ENCODE results near the gene NRG3. TPM values are rescaled to one million over a fixed set of nuclear protein-coding genes. Genes with fewer than 3 reads are reported as not detected.

Gene NRG3
- total and polyA plus RNA-seq, 3 experiments from 2014 or later = not detected

DNA sequence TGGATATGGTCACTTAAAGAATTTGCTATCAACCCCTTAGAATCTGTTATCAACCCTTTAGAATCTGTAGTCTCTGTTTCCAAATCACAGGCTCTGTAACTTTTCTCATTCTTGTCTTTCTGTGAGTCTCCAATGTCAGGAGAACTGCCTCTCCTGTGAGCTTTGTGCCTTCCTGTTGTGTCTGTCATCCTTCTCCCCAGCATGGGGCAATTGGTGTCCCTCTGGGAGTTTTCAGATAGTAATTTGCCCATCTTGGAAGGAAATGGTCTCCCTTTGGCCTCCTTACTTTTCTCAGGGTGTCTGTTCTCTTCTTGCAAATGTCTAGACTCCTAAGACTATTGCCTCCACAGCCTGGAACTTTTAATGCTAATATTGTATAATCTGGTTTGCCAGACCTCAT lies 521.9 kb downstream of the NRG3 start:
- Mint-ChIP-seq H3K4me3 (no peak overlapping the region), H3K27ac (no peak overlapping the region), H3K36me3 (no peaks in the 10 kb centered on the region), H3K4me1 (no peaks in the 10 kb centered on the region), H3K9me3 (peaks cover 0 to 14% (median 6%) of the 10 kb centered on the region in 5 donors), H3K27me3 (no peaks in the 10 kb centered on the region)
- Histone ChIP-seq H3K36me3 (ENCODE audit: insufficient read depth, low read length) (no peaks in the 10 kb centered on the region), H3K27me3 (ENCODE audit: insufficient read depth, low read length, poor library complexity, severe bottlenecking) (no peaks in the 10 kb centered on the region), H3K9me3 (ENCODE audit: low read length) (no peaks in the 10 kb centered on the region), H3K4me3 (ENCODE audit: low read length) (no peak overlapping the region), H3K4me1 (ENCODE audit: insufficient read depth, low read length) (no peaks in the 10 kb centered on the region), H3K27ac (ENCODE audit: low read depth, low read length) (no peak overlapping the region)
- CTCF ChIA-PET = no interaction called here
- no peak for DNase-seq
- POLR2A ChIA-PET = no interaction called here

DNA sequence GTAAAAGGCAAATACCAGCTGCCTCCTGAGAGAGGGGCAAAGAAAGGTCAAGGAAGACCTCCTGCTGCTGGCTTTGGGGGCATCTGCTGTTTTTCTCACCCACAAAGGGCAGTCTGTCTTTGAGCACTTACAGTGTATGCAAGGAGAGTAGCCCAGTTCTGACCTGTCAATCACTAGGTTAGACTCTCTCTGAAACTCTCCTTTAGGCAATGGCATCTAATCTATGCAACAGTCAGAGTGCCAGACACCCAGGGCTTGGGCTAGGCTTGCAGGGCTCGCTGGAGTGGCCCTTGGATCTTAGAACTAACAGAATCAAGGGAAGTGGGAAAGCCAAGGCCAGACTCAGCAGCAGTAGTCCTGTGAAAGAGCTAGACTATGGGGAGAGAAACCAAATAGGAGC lies 522.9 kb downstream of the NRG3 start:
- H3K4me3 Mint-ChIP-seq = no peak overlapping the region
- no peaks in the 10 kb centered on the region for H3K36me3 ChIP-seq (ENCODE audit: insufficient read depth, low read length)
- CTCF ChIA-PET = no interaction called here

DNA sequence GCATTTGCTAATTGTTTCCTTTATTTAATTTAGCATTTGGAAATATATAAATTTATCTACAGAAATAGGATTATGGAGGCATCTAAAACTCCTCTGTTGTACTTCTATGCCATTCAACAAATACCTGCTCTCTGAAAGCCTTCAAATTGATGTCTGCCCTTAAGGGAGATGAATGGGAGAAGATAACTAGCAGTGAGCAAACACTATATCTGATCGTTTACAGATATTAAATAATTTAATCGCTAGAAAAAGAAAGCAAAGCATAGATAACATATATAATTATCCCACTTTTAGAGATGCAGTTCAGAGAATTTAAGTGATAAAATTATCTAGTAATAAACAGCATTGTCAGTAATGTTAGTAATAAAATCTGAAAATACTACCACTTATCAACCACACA lies 524.9 kb downstream of the NRG3 start:
- Histone ChIP-seq H3K4me1 (ENCODE audit: insufficient read depth, low read length) (no peaks in the 10 kb centered on the region), H3K4me3 (ENCODE audit: low read length) (no peak overlapping the region), H3K36me3 (ENCODE audit: insufficient read depth, low read length) (no peaks in the 10 kb centered on the region), H3K27ac (ENCODE audit: low read depth, low read length) (no peak overlapping the region), H3K9me3 (ENCODE audit: low read length) (no peaks in the 10 kb centered on the region), H3K27me3 (ENCODE audit: insufficient read depth, low read length, poor library complexity, severe bottlenecking) (no peaks in the 10 kb centered on the region)
- no peaks in the 10 kb centered on the region for H3K4me1 Mint-ChIP-seq
- no peak overlapping the region for H3K4me3 Mint-ChIP-seq
- POLR2A ChIA-PET = no interaction called here
- no peak overlapping the region for H3K27ac Mint-ChIP-seq
- CTCF ChIA-PET = no interaction called here
- no peaks in the 10 kb centered on the region for H3K36me3 Mint-ChIP-seq
- no peaks in the 10 kb centered on the region for H3K27me3 Mint-ChIP-seq
- DNase-seq = no peak
- peaks cover 0 to 17% (median 7%) of the 10 kb centered on the region in 5 donors for H3K9me3 Mint-ChIP-seq

More for the DNA sequence above, 522.9 kb downstream of the NRG3 start:
- POLR2A ChIA-PET = no interaction called here
- no peak for DNase-seq
- Histone ChIP-seq H3K27me3 (ENCODE audit: insufficient read depth, low read length, poor library complexity, severe bottlenecking) (no peaks in the 10 kb centered on the region), H3K4me3 (ENCODE audit: low read length) (no peak overlapping the region), H3K4me1 (ENCODE audit: insufficient read depth, low read length) (no peaks in the 10 kb centered on the region), H3K9me3 (ENCODE audit: low read length) (no peaks in the 10 kb centered on the region), H3K27ac (ENCODE audit: low read depth, low read length) (no peak overlapping the region)
- Mint-ChIP-seq H3K4me1 (no peaks in the 10 kb centered on the region), H3K27me3 (no peaks in the 10 kb centered on the region), H3K27ac (no peak overlapping the region), H3K36me3 (no peaks in the 10 kb centered on the region), H3K9me3 (peaks cover 0 to 14% (median 6%) of the 10 kb centered on the region in 5 donors)

DNA sequence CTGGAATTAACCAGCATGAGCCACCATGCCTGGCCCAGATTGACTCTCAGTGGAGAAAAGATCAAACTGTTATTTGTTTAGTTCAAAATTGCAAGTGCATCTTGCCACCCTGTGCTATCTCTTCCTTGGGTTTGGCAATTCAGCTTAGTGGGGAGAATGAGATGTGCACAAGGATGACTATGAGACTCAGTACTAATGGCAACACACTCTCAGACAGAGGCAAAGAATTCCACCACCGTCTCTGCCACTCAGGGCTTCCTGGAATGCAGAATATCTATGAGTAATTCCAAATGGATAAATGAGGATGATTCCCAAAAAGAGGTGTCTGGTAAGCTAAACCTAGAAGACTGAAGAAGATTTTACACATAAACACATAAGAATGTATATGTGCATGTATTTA lies 525.8 kb downstream of the NRG3 start:
- CTCF ChIA-PET = no interaction called here
- H3K4me3 ChIP-seq (ENCODE audit: low read length) = no peak overlapping the region
- H3K27me3 ChIP-seq (ENCODE audit: insufficient read depth, low read length, poor library complexity, severe bottlenecking) = no peaks in the 10 kb centered on the region
- no peak overlapping the region for H3K27ac ChIP-seq (ENCODE audit: low read depth, low read length)
- Mint-ChIP-seq H3K4me3 (no peak overlapping the region), H3K27me3 (no peaks in the 10 kb centered on the region), H3K27ac (no peak overlapping the region), H3K4me1 (no peaks in the 10 kb centered on the region), H3K36me3 (no peaks in the 10 kb centered on the region), H3K9me3 (peaks cover 3 to 21% (median 13%) of the 10 kb centered on the region in 5 donors)
- no peaks in the 10 kb centered on the region for H3K9me3 ChIP-seq (ENCODE audit: low read length)
- H3K36me3 ChIP-seq (ENCODE audit: insufficient read depth, low read length) = no peaks in the 10 kb centered on the region
- H3K4me1 ChIP-seq (ENCODE audit: insufficient read depth, low read length) = no peaks in the 10 kb centered on the region
- POLR2A ChIA-PET = no interaction called here
- no peak for DNase-seq

DNA sequence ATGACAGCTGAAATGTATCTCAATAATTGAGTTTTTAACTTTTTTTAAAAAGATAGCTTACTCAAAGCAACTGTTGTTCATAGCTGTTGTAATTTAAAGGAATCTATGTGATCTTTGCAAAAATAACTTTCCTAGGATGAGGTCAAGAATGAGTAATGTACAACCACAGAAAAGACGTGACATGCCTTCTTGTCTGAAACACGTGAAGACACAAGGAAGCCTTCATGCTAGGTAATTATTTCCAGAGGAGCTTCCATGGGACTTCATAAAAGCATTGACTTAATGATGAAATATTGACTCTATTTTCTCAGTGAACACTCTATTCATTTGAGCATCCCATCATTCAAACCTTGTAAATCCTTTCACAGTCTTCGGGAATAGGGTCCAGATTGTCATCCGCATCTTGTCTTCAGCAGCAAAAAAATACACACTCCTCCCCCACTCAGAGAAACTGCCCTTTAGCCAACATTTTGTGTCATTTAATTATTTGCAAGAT lies 528.0 kb downstream of the NRG3 start:
- Histone ChIP-seq H3K27me3 (ENCODE audit: insufficient read depth, low read length, poor library complexity, severe bottlenecking) (no peaks in the 10 kb centered on the region), H3K27ac (ENCODE audit: low read depth, low read length) (no peak overlapping the region), H3K4me3 (ENCODE audit: low read length) (no peak overlapping the region), H3K9me3 (ENCODE audit: low read length) (no peaks in the 10 kb centered on the region), H3K36me3 (ENCODE audit: insufficient read depth, low read length) (no peaks in the 10 kb centered on the region), H3K4me1 (ENCODE audit: insufficient read depth, low read length) (no peaks in the 10 kb centered on the region)
- no peaks in the 10 kb centered on the region for H3K36me3 Mint-ChIP-seq
- H3K4me3 Mint-ChIP-seq = no peak overlapping the region
- H3K9me3 Mint-ChIP-seq = peaks cover 2 to 15% (median 5%) of the 10 kb centered on the region in 5 donors
- no peak for DNase-seq
- CTCF ChIA-PET = interaction anchor here (1.3 kb wide), 1 partner anchor 9 kb away, joined by 3 read pairs; no protein-coding TSS in a partner anchor
- H3K27me3 Mint-ChIP-seq = no peaks in the 10 kb centered on the region
- POLR2A ChIA-PET = no interaction called here
- no peak overlapping the region for H3K27ac Mint-ChIP-seq
- H3K4me1 Mint-ChIP-seq = no peaks in the 10 kb centered on the region

DNA sequence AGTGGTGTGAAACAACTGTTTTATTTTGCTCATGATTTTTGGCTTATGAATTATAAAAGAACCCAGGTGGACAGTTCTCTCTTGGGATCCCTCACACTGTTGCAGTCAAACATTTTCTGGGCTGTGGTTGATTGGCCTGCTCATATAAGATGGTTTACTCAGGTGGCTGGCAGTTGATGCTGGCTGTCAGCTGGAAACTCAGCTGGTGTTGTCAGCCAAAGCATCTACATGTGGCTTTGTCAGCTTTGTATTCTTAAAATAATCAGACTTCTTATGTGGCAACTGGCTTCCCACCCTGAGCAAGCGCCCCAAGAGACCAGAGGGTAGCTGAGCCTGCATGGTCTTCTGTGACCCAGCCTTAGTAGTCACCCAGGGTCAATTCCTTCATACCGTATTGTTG lies 534.7 kb downstream of the NRG3 start:
- Histone ChIP-seq H3K27me3 (ENCODE audit: insufficient read depth, low read length, poor library complexity, severe bottlenecking) (no peaks in the 10 kb centered on the region), H3K4me1 (ENCODE audit: insufficient read depth, low read length) (no peaks in the 10 kb centered on the region), H3K4me3 (ENCODE audit: low read length) (no peak overlapping the region), H3K9me3 (ENCODE audit: low read length) (no peaks in the 10 kb centered on the region), H3K36me3 (ENCODE audit: insufficient read depth, low read length) (no peaks in the 10 kb centered on the region), H3K27ac (ENCODE audit: low read depth, low read length) (no peak overlapping the region)
- ChIA-PET POLR2A (no interaction called here), CTCF (no interaction called here)
- Mint-ChIP-seq H3K9me3 (peaks cover 0 to 26% (median 9%) of the 10 kb centered on the region in 5 donors), H3K4me1 (no peaks in the 10 kb centered on the region), H3K36me3 (no peaks in the 10 kb centered on the region), H3K27ac (no peak overlapping the region), H3K4me3 (no peak overlapping the region), H3K27me3 (no peaks in the 10 kb centered on the region)
- no peak for DNase-seq

DNA sequence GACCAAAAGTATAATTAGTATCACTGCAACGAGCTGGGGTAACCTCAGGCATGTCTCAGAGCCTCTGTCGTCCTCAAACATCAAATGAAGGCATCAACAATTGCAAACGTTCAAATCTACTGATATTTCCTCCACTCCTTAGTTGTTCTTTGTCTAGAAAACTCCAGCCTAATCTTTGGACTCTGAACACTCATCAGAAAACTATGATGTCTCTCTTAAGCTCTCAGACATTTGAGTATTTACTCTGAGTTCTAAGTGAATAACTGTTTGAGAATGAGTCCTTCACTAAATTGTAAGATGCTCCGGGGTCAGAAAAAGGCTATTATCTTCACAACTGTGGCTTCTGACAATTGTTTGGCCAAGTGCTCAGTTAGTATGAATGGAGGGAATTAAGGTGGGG lies 536.4 kb downstream of the NRG3 start:
- no peak overlapping the region for H3K27ac ChIP-seq (ENCODE audit: low read depth, low read length)
- Mint-ChIP-seq H3K9me3 (peaks cover 0 to 27% (median 0%) of the 10 kb centered on the region in 5 donors), H3K4me3 (no peak overlapping the region), H3K4me1 (no peaks in the 10 kb centered on the region), H3K27ac (no peak overlapping the region), H3K27me3 (no peaks in the 10 kb centered on the region), H3K36me3 (no peaks in the 10 kb centered on the region)
- no peaks in the 10 kb centered on the region for H3K4me1 ChIP-seq (ENCODE audit: insufficient read depth, low read length)
- no peak overlapping the region for H3K4me3 ChIP-seq (ENCODE audit: low read length)
- POLR2A ChIA-PET = no interaction called here
- no peaks in the 10 kb centered on the region for H3K9me3 ChIP-seq (ENCODE audit: low read length)
- no peaks in the 10 kb centered on the region for H3K36me3 ChIP-seq (ENCODE audit: insufficient read depth, low read length)
- CTCF ChIA-PET = no interaction called here
- no peak for DNase-seq
- no peaks in the 10 kb centered on the region for H3K27me3 ChIP-seq (ENCODE audit: insufficient read depth, low read length, poor library complexity, severe bottlenecking)

DNA sequence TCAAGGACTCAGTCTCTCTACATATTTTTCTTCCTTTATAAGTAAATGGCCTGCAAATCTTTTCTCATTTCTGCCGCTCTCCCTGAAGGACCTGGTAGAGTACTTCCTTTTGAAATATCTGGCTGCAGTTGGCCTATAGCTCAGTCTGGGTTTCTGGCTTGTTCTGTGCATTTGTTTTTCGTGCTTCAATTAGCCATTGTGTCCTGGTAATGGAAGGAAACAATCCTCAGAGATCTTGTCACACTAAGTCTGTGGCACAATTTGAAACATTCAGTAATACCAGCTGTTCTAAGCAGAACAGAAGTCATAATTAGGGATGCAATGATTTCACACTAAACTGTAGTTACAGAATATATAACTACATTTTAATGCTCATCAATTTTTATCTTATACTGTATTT lies 545.0 kb downstream of the NRG3 start:
- Histone ChIP-seq H3K27me3 (ENCODE audit: insufficient read depth, low read length, poor library complexity, severe bottlenecking) (no peaks in the 10 kb centered on the region), H3K4me3 (ENCODE audit: low read length) (no peak overlapping the region), H3K27ac (ENCODE audit: low read depth, low read length) (no peak overlapping the region), H3K9me3 (ENCODE audit: low read length) (no peaks in the 10 kb centered on the region), H3K4me1 (ENCODE audit: insufficient read depth, low read length) (no peaks in the 10 kb centered on the region), H3K36me3 (ENCODE audit: insufficient read depth, low read length) (no peaks in the 10 kb centered on the region)
- CTCF ChIA-PET = no interaction called here
- Mint-ChIP-seq H3K36me3 (no peaks in the 10 kb centered on the region), H3K27me3 (no peaks in the 10 kb centered on the region), H3K27ac (no peak overlapping the region), H3K9me3 (peaks cover 0 to 32% (median 6%) of the 10 kb centered on the region in 5 donors), H3K4me3 (no peak overlapping the region), H3K4me1 (no peaks in the 10 kb centered on the region)
- DNase-seq = no peak
- POLR2A ChIA-PET = no interaction called here

DNA sequence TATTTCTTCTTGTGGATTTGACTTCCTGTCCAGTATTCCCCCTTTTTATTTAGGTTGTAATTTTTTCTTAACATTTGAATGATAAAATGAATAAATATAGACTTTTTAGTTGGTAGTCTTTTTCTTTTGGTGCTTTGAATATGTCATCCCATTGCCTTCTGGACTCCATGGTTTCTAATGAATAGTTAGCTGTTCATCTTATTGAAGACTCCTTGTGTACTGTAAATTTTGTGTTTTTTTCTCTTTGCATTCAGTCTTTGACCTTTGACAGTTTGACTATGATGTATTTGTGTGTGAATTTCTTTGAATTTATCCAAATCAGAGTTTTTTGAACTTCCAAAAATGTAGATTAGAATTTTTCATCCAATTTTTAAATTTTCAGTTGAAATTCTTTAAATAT lies 554.3 kb downstream of the NRG3 start:
- Mint-ChIP-seq H3K27ac (no peak overlapping the region), H3K4me3 (no peak overlapping the region), H3K9me3 (peaks cover 10 to 42% (median 16%) of the 10 kb centered on the region in 5 donors), H3K4me1 (no peaks in the 10 kb centered on the region), H3K36me3 (no peaks in the 10 kb centered on the region), H3K27me3 (no peaks in the 10 kb centered on the region)
- Histone ChIP-seq H3K27me3 (ENCODE audit: insufficient read depth, low read length, poor library complexity, severe bottlenecking) (no peaks in the 10 kb centered on the region), H3K4me1 (ENCODE audit: insufficient read depth, low read length) (no peaks in the 10 kb centered on the region), H3K4me3 (ENCODE audit: low read length) (no peak overlapping the region), H3K36me3 (ENCODE audit: insufficient read depth, low read length) (no peaks in the 10 kb centered on the region), H3K27ac (ENCODE audit: low read depth, low read length) (no peak overlapping the region), H3K9me3 (ENCODE audit: low read length) (no peaks in the 10 kb centered on the region)
- no peak for DNase-seq
- POLR2A ChIA-PET = no interaction called here
- CTCF ChIA-PET = no interaction called here

Measured in CD8-positive, alpha-beta memory T cell (primary cell).